Measurements from ENCODE around the gene LYSMD3. TPM values are rescaled to one million over a fixed set of nuclear protein-coding genes. Genes with fewer than 3 reads are reported as not detected.

Gene LYSMD3
- total RNA-seq, 2 donors from 2014 or later: 20.4 to 32.0 TPM

- Histone ChIP-seq H3K27me3 (no peaks in the 10 kb centered on the region), H3K4me1 (no peaks in the 10 kb centered on the region), H3K36me3 (peaks cover 4% of the 10 kb centered on the region), H3K9ac (ENCODE audit: low read depth in 2 of 2, low read length in 2 of 2) (no peak overlapping the region), H3K9me3 (no peaks in the 10 kb centered on the region), H3K27ac (no peak overlapping the region), H3K4me3 (no peak overlapping the region)
- no peak for DNase-seq
- intact Hi-C loops (cut with DNase I): no loop called here
- TF ChIP-seq CTCF (IDR thresholded peaks at IDR 0.05): no peak
Measured at GRCh38 chr5:90519081-90519480, 10.3 kb downstream of the LYSMD3 start.

GRCh38 chr5:90518661-90519060 is 10.7 kb downstream of the LYSMD3 start:
- H3K9ac ChIP-seq (ENCODE audit: low read depth in 2 of 2, low read length in 2 of 2): no peak overlapping the region
- H3K27ac ChIP-seq: no peak overlapping the region
- intact Hi-C loops (cut with DNase I): no loop called here
- H3K4me3 ChIP-seq: no peak overlapping the region
- H3K27me3 ChIP-seq: no peaks in the 10 kb centered on the region
- TF ChIP-seq CTCF (IDR thresholded peaks at IDR 0.05): no peak
- H3K36me3 ChIP-seq: peaks cover 4% of the 10 kb centered on the region
- no peak for DNase-seq
- no peaks in the 10 kb centered on the region for H3K9me3 ChIP-seq
- H3K4me1 ChIP-seq: no peaks in the 10 kb centered on the region

- Histone ChIP-seq H3K27ac (no peak overlapping the region), H3K4me1 (no peaks in the 10 kb centered on the region), H3K4me3 (no peak overlapping the region), H3K36me3 (no peaks in the 10 kb centered on the region), H3K27me3 (no peaks in the 10 kb centered on the region), H3K9ac (ENCODE audit: low read depth in 2 of 2, low read length in 2 of 2) (no peak overlapping the region), H3K9me3 (no peaks in the 10 kb centered on the region)
- TF ChIP-seq CTCF (IDR thresholded peaks at IDR 0.05): no peak
- DNase-seq: no peak
- intact Hi-C loops (cut with DNase I): no loop called here
Measured at GRCh38 chr5:90514520-90514919, 14.9 kb downstream of the LYSMD3 start.

- Histone ChIP-seq H3K9ac (ENCODE audit: low read depth in 2 of 2, low read length in 2 of 2) (no peak overlapping the region), H3K27me3 (no peaks in the 10 kb centered on the region), H3K4me1 (no peaks in the 10 kb centered on the region), H3K4me3 (no peak overlapping the region), H3K9me3 (no peaks in the 10 kb centered on the region), H3K36me3 (no peaks in the 10 kb centered on the region), H3K27ac (no peak overlapping the region)
- intact Hi-C loops (cut with DNase I): no loop called here
- no peak for DNase-seq
- TF ChIP-seq CTCF (IDR thresholded peaks at IDR 0.05): no peak
Measured at GRCh38 chr5:90510438-90510837, 18.9 kb downstream of the LYSMD3 start.

GRCh38 chr5:90506221-90506620 is 23.2 kb downstream of the LYSMD3 start:
- intact Hi-C loops (cut with DNase I): no loop called here
- Histone ChIP-seq H3K9ac (ENCODE audit: low read depth in 2 of 2, low read length in 2 of 2) (no peak overlapping the region), H3K4me3 (no peak overlapping the region), H3K4me1 (no peaks in the 10 kb centered on the region), H3K27me3 (no peaks in the 10 kb centered on the region), H3K27ac (no peak overlapping the region), H3K9me3 (no peaks in the 10 kb centered on the region), H3K36me3 (no peaks in the 10 kb centered on the region)
- DNase-seq: no peak
- no peak for TF ChIP-seq CTCF (IDR thresholded peaks at IDR 0.05)

- intact Hi-C loops (cut with DNase I): no loop called here
Measured at GRCh38 chr5:90504743-90505142, 24.6 kb downstream of the LYSMD3 start.

More at GRCh38 chr5:90504743-90505142, 24.6 kb downstream of the LYSMD3 start:
- no peaks in the 10 kb centered on the region for H3K27me3 ChIP-seq
- no peaks in the 10 kb centered on the region for H3K36me3 ChIP-seq
- H3K27ac ChIP-seq: no peak overlapping the region
- no peak for DNase-seq
- H3K4me3 ChIP-seq: no peak overlapping the region
- no peak overlapping the region for H3K9ac ChIP-seq (ENCODE audit: low read depth in 2 of 2, low read length in 2 of 2)
- no peak for TF ChIP-seq CTCF (IDR thresholded peaks at IDR 0.05)
- H3K9me3 ChIP-seq: no peaks in the 10 kb centered on the region
- no peaks in the 10 kb centered on the region for H3K4me1 ChIP-seq

Measured in colonic mucosa (tissue), 4 donors.